HCEC 1CT (cell line): Measurements from ENCODE around the gene DAGLB.
"Not testable (repeated sequence)": the region's sequence is repeated elsewhere in the genome, so short reads cannot be mapped to it uniquely, and the experiment has no call there.

Experiments
- DNase-seq: peaks from one replicate; pipeline ENCODE4 v3.0.0-alpha.2; 2017

The DAGLB gene

GRCh38 chr7:6394114-6394513, 53.6 kb downstream of the DAGLB start:
- DNase-seq: no peak

DNA sequence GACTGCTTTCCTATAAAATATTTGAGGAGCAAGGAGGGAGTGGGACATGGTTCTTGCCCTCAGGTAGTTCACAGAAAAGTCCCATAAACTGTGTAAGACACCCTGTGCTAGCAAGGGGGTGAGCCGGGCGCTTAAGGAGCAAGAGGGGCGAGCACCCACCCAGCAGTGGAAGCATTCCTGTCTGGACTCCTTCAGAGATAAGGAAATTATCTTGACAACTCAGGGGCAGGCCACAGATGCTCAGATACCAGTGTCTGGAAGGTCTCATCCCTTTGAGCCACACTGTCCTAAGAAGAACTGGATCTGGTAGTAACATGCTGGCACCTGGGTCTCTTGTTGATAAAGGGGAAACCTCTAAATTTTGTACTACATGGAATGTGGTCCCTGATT, 54.1 kb downstream of the DAGLB start:
- no peak for DNase-seq

GRCh38 chr7:6392712-6393666, 54.8 kb downstream of the DAGLB start:
- peak; percentile 79 for DNase-seq

DNA sequence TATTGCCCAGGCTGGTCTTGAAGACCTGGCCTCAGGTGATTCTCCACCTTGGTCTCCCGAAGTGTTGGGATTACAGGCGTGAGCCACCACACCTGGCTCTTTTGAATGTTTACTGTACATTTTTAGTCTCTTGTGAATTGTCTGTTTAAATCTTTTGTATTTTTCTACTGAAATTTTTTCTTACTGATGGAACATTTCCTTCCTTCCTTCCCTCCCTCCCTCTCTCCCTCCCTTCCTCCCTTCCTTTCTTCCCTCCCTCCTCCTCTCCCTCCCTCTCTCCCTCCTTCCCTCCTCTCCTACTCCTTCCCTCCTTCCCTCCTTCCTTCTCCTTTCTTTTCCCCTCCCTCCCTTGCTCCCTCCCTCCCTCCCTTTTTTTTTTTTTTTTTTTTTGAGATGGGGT, 58.0 kb downstream of the DAGLB start:
- DNase-seq: no peak

DNA sequence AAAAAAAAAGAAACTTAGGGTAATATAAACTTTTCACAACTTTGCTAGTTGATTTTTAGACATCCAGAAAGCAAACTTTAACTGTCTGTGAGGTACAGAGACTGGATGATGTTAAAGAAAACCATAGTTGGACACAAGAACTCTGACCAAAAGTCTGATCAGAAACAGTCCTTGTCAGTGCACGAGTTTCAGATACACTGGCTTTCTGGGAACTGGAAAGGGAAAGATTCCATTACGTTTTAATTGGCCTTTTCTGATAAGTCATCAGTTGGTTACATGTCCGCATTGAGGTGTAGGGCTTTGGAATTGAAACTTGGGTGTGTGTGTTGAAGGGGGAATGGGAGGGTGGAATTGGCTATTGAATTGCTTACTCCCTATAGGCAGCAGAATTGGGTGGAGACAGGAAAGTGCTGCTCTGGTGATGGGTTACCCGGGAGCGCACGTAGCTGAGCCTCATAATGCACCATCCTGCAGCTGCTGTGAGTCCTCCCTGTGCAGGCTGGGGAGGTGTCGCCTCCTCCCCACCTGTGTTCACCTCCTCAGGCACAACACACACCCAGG, 59.9 kb downstream of the DAGLB start:
- DNase-seq: no peak

- no peak for DNase-seq
Measured at GRCh38 chr7:6386779-6387178, 61.0 kb downstream of the DAGLB start.

- no peak for DNase-seq
Measured at GRCh38 chr7:6385909-6386560, 61.7 kb downstream of the DAGLB start.

DNA sequence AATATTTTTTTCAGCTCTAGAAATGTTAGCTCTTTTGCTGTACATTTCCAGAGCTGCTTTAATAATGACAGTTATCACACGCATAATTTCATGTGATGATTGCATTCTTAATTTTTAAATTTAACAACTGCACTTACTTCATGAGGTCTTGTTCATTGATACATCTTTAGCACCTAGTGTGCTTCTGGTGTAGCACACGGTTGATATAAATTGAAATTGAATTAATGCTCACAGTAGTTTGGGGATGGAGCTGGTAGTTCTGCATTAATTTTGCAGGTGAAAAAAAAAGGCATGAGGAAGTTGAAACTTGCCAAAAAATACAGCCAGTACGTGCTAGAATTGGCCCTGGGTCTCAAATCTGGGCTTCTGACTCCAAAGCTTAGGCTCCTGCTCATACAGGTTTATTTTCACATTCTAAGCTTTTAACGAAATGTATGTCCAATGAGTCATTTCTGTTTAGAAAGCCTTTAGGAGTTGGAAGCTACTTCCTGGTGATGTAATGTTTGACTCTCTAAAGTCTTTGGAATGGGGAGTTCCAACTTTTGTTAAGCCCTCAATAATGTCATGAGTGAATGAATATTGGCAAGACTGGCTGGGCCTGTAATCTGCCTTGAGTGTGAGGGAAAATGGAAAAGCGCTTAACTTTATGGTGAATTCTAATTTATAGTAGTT, 62.5 kb downstream of the DAGLB start:
- peak; percentile 96 for DNase-seq

- no peak for DNase-seq
Measured at GRCh38 chr7:6384327-6384726, 63.4 kb downstream of the DAGLB start.

GRCh38 chr7:6382817-6383216, 64.9 kb downstream of the DAGLB start:
- DNase-seq: no peak

GRCh38 chr7:6381846-6382245, 65.9 kb downstream of the DAGLB start:
- DNase-seq: not testable (repeated sequence)

DNA sequence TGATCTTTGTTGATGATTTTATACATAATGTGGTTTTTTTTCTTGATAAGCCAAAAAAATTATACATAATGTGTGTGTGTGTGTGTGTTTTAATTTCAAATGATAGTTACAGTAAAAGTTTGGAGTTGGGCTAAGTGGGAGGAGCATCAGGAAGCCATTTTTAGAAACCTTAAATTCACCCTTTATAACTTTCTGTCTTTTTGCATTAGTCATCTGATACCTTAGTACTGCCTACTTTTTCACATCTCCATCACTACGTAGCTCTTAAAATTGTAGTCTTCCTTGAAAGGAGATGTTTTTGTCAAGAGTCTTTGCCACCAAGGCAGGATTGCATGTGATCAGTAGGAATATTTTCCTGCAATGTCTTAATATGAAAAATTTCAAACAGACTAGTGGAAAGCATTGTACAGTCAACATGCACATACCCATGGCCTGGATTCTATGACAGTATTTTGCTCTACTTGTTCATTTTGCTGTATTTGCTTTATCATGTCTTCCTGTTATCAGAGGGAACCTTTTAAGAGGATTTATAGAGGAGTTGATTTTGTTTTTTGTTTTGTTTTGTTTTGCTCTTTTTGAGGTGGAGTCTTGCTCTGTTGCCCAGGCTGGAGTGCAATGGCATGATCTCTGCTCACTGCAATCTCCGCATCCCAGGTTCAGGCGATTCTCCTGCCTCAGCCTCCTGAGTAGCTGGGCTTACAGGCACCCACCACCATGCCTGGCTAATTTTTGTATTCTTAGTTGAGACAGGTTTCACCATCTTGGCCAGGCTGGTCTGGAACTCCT, 67.3 kb downstream of the DAGLB start:
- no peak for DNase-seq

DNA sequence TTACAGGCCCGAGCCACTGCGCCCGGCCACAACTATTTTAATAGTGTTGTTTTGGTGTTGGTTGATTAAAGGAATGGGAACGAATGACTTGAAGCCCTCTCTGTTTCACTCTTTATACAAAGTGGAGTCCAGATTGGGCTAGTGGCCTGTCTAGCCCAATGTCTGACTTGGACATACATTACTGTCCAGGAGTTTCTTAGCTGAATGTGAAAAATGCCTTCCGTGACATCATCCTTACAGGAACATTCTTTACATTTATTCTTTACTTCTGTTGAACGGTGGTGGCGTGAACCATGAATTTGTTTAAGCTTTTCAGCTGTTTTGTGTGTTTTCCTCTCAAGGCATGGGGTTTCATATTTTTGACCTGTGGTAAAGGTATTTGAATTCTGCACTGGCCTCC, 67.9 kb downstream of the DAGLB start:
- no peak for DNase-seq

GRCh38 chr7:6378556-6378955, 69.2 kb downstream of the DAGLB start:
- DNase-seq: not testable (repeated sequence)

DNA sequence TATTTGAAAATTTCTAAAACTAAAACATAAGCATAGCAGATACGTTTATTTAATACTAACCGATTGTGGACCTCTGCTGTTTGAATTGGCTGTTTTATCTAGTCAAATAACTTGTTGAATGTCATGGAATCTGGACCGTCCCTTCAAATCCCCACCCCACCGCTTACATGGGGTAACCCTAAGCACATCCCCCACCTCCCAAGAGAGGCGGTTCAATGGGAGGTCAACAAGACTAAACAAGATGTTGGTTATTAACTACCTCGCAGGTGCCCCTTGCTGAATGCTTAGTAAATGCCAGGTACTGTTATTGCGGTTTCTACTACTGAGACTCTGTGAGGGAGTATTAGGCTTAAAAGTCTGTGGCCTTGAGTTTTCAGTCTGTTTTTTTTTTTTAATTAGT, 70.9 kb downstream of the DAGLB start:
- DNase-seq: no peak

DNA sequence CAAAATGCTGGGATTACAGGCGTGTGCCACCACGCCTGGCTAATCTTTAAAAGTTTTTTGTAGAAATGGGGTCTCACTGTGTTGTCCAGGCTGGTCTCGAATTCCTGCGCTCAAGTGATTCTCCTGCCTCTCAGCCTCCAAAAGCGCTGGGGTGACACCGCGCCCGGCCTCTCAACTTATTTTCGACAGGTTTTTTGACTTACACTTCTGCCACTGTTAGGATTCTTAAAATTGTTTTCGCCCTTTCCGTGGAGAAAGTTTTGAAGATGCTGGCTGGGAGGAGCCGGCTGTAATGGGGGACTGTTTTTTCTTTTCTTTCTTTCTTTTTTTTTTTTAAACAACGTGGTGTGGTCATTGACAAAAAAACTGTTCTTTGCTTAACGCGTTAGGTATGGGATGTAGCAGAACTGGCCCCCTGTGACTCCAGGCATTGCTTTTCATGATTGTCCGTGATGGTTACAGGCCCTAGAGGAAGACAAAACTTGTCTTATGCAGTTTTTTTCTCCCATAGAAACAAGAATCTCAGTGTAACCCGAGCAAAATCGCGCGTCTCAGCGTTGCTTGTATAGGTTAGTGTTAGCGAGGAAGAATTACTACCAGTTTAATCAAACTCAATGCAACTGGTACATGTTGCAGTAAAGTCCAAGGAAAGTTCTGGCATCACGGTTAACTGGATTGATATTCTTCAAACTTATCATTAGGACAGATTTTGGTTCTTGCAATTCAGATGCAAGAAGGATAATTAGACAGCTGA, 72.2 kb downstream of the DAGLB start:
- DNase-seq: no peak

DNA sequence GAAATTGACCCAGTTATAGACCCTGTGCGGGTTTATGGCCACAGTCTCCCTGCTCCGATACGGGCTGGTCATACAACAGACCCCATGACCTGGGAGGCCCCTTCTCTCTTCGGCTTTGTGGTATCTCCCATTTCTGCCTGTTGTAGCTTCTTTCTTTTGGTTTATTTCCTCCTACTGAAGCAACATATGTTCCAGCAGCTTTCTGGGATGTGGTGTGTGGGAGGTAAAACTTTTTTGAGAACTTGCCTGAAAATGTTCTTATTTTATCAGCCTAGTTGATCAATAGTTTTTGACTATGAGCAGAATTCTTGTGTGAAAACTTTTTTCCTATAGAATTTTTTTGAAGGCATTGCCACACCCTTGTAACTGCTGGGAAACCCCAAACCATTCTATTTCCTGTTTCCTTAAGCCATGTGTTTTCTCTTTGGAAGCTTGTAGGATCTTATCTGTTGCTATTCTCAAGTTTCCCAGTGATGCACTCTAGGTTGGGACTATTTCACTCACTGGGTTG, 80.0 kb downstream of the DAGLB start:
- peak; percentile 48 for DNase-seq

DNA sequence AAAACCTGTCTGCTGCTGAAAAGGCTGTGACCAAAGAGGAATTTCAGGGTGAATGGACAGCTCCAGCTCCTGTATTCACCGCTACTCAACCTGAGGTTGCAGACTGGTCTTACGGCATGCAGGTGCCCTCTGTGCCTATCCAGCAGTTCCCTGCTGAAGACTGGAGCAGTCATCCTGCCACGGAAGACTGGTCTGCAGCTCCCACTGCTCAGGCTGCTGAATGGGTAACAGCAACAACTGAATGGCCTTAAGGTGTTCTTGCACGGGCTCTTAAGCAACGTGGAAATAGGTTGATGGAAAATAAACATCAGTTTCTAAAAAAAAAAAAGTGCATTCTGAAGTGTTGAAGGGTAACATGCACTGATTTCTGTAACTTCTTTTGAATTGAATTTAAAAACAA, 82.3 kb downstream of the DAGLB start:
- DNase-seq: no peak

GRCh38 chr7:6360841-6361240, 86.9 kb downstream of the DAGLB start:
- no peak for DNase-seq

DNA sequence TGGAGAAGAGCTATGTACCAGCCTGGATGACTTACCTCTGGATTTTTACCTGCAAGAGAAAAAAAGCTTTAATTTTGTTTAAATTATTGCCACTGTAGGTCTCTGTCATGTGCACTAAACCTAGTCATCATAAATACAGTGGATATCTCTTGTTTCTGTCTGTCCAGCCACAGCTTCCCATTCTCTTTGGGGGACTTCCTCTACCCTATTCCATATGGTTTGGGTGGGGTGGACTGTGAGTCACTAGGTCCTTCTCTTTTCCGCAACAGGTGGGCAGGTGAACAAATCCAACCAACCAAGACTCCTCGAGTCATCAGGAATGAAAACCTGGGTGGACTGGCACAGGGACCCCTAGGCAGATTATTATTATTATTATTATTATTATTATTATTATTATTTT, 88.0 kb downstream of the DAGLB start:
- no peak for DNase-seq
